IPS-18c (cell line): ENCODE data around the gene RALGDS.
"Not testable (repeated sequence)": the region's sequence is repeated elsewhere in the genome, so short reads cannot be mapped to it uniquely, and the experiment has no call there.

Source experiments
- H3K4me3 ChIP-seq: 2 replicates; pipeline ENCODE4 v1.7.0; 2013; ENCODE audit warnings: low read depth, mild to moderate bottlenecking, low read length, moderate library complexity; ENCODE audit not compliant: insufficient read depth
- H3K9me3 ChIP-seq: one replicate; pipeline ENCODE4 v1.6.1; 2013; ENCODE audit warnings: mild to moderate bottlenecking, low read length, moderate library complexity; ENCODE audit not compliant: control insufficient read depth, insufficient read depth

The RALGDS gene

DNA sequence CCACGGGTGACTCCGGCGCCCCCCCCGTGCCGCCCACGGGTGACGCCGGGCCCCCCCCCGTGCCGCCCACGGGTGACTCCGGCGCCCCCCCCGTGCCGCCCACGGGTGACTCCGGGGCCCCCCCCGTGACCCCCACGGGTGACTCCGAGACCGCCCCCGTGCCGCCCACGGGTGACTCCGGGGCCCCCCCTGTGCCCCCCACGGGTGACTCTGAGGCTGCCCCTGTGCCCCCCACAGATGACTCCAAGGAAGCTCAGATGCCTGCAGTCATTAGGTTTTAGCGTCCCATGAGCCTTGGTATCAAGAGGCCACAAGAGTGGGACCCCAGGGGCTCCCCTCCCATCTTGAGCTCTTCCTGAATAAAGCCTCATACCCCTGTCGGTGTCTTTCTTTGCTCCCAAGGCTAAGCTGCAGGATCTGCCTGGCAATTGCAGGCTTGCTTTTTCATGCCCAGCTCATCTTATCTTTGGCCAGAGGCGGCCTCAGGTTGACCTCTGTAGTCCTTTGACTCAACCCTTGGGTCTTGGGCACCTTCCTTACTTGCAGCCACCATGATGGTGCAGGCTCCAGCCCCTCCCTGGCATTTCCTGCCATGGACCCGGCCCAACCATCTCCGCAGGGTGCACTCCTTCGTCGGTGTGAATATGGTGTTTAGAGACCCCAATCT, 49.4 kb downstream of the RALGDS start:
- no peak overlapping the region for H3K4me3 ChIP-seq
- no peaks in the 10 kb centered on the region for H3K9me3 ChIP-seq

DNA sequence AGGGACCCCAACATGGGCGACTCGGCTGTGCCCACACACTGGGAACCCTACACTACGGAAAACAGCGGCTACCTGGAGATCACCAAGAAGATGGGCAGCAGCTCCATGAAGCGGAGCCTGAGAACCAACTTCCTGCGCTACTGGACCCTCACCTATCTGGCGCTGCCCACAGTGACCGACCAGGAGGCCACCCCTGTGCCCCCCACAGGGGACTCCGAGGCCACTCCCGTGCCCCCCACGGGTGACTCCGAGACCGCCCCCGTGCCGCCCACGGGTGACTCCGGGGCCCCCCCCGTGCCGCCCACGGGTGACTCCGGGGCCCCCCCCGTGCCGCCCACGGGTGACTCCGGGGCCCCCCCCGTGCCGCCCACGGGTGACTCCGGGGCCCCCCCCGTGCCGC, 50.1 kb downstream of the RALGDS start:
- not testable (repeated sequence) for H3K4me3 ChIP-seq, H3K9me3 ChIP-seq

DNA sequence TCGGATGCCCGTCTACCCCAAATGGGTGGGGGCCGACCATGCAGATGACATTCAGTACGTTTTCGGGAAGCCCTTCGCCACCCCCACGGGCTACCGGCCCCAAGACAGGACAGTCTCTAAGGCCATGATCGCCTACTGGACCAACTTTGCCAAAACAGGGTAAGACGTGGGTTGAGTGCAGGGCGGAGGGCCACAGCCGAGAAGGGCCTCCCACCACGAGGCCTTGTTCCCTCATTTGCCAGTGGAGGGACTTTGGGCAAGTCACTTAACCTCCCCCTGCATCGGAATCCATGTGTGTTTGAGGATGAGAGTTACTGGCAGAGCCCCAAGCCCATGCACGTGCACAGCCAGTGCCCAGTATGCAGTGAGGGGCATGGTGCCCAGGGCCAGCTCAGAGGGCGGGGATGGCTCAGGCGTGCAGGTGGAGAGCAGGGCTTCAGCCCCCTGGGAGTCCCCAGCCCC, 50.5 kb downstream of the RALGDS start:
- H3K9me3 ChIP-seq, H3K4me3 ChIP-seq: not testable (repeated sequence)

DNA sequence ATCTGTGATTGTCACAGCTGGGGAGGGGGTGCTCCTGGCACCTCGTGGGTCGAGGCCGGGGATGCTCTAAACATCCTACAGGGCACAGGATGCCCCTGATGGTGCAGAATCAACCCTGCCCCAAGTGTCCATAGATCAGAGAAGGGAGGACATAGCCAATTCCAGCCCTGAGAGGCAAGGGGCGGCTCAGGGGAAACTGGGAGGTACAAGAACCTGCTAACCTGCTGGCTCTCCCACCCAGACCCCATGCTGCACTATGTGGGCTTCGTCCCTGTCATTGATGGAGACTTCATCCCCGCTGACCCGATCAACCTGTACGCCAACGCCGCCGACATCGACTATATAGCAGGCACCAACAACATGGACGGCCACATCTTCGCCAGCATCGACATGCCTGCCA, 52.6 kb downstream of the RALGDS start:
- H3K9me3 ChIP-seq, H3K4me3 ChIP-seq: not testable (repeated sequence)

DNA sequence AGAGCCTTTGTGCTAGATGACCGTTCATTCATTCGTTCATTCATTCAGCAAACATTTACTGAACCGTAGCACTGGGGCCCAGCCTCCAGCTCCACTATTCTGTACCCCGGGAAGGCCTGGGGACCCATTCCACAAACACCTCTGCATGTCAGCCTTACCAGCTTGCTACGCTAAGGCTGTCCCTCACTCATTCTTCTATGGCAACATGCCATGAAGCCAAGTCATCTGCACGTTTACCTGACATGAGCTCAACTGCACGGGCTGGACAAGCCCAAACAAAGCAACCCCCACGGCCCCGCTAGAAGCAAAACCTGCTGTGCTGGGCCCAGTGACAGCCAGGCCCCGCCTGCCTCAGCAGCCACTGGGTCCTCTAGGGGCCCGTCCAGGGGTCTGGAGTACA, 53.2 kb downstream of the RALGDS start:
- H3K4me3 ChIP-seq = no peak overlapping the region
- H3K9me3 ChIP-seq = no peaks in the 10 kb centered on the region

DNA sequence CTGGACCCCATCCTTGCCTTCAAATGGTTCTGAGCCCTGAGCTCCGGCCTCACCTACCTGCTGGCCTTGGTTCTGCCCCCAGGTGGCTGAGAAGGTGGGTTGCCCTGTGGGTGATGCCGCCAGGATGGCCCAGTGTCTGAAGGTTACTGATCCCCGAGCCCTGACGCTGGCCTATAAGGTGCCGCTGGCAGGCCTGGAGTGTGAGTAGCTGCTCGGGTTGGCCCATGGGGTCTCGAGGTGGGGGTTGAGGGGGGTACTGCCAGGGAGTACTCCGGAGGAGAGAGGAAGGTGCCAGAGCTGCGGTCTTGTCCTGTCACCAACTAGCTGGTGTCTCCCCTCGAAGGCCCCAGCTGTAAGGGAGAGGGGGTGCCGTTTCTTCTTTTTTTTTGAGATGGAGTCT, 54.0 kb downstream of the RALGDS start:
- no peak overlapping the region for H3K4me3 ChIP-seq
- H3K9me3 ChIP-seq = no peaks in the 10 kb centered on the region

DNA sequence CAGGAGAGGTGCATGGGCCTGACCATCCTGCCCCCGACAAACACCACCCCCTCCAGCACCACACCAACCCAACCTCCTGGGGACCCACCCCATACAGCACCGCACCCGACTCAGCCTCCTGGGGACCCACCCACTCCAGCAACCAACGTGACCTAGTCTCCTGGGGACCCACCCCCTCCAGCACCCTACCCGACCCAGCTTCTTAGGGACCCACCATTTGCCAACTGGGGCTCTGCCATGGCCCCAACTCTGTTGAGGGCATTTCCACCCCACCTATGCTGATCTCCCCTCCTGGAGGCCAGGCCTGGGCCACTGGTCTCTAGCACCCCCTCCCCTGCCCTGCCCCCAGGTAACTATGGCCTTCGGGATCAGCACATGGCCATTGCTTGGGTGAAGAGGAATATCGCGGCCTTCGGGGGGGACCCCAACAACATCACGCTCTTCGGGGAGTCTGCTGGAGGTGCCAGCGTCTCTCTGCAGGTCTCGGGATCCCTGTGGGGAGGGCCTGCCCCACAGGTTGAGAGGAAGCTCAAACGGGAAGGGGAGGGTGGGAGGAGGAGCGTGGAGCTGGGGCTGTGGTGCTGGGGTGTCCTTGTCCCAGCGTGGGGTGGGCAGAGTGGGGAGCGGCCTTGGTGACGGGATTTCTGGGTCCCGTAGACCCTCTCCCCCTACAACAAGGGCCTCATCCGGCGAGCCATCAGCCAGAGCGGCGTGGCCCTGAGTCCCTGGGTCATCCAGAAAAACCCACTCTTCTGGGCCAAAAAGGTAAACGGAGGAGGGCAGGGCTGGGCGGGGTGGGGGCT, 54.7 kb downstream of the RALGDS start:
- H3K4me3 ChIP-seq = no peak overlapping the region
- H3K9me3 ChIP-seq = no peaks in the 10 kb centered on the region

DNA sequence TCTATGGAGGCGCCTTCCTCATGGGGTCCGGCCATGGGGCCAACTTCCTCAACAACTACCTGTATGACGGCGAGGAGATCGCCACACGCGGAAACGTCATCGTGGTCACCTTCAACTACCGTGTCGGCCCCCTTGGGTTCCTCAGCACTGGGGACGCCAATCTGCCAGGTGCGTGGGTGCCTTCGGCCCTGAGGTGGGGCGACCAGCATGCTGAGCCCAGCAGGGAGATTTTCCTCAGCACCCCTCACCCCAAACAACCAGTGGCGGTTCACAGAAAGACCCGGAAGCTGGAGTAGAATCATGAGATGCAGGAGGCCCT, 56.0 kb downstream of the RALGDS start:
- no peak overlapping the region for H3K4me3 ChIP-seq
- no peaks in the 10 kb centered on the region for H3K9me3 ChIP-seq

DNA sequence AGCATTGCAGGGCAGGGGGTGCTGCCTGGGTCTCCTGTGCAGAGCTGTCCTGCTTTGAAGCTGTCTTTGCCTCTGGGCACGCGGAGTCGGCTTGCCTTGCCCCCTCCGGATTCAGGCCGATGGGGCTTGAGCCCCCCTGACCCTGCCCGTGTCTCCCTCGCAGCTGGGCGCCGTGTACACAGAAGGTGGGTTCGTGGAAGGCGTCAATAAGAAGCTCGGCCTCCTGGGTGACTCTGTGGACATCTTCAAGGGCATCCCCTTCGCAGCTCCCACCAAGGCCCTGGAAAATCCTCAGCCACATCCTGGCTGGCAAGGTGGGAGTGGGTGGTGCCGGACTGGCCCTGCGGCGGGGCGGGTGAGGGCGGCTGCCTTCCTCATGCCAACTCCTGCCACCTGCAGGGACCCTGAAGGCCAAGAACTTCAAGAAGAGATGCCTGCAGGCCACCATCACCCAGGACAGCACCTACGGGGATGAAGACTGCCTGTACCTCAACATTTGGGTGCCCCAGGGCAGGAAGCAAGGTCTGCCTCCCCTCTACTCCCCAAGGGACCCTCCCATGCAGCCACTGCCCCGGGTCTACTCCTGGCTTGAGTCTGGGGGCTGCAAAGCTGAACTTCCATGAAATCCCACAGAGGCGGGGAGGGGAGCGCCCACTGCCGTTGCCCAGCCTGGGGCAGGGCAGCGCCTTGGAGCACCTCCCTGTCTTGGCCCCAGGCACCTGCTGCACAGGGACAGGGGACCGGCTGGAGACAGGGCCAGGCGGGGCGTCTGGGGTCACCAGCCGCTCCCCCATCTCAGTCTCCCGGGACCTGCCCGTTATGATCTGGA, 56.6 kb downstream of the RALGDS start:
- H3K9me3 ChIP-seq = no peaks in the 10 kb centered on the region
- no peak overlapping the region for H3K4me3 ChIP-seq

DNA sequence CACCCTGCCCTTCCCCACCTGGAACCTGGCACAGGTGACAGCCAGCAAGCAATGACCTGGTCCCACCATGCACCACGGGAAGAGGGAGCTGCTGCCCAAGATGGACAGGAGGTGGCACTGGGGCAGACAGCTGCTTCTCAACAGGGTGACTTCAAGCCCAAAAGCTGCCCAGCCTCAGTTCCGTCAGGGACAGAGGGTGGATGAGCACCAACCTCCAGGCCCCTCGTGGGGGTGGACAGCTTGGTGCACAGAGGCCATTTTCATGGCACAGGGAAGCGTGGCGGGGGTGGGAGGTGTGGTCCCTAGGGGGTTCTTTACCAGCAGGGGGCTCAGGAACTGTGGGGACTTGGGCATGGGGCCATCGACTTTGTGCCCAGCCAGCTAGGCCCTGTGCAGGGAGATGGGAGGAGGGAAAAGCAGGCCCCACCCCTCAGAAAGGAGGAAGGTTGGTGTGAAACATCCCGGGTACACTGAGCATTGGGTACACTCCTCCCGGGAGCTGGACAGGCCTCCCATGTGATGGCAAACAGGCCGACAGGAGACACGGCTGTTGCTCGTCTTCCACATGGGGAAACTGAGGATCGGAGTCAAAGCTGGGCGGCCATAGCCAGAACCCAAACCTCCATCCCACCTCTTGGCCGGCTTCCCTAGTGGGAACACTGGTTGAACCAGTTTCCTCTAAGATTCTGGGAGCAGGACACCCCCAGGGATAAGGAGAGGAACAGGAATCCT, 57.4 kb downstream of the RALGDS start:
- Histone ChIP-seq H3K4me3 (no peak overlapping the region), H3K9me3 (no peaks in the 10 kb centered on the region)

DNA sequence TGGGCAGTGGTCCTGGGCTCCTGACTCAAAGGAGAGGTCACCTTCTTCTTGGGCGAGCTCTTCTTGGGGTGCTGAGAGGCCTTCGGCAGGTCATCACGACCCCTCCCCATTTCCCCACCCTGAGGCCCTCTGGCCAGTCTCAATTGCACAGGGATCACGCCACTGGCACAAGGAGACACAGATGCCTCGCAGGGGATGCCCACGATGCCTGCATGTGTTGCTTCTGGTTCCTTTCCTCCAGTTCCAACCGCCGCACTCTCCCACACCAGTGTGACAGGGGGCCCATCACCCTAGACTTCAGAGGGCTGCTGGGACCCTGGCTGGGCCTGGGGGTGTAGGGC, 57.9 kb downstream of the RALGDS start:
- no peaks in the 10 kb centered on the region for H3K9me3 ChIP-seq
- no peak overlapping the region for H3K4me3 ChIP-seq

DNA sequence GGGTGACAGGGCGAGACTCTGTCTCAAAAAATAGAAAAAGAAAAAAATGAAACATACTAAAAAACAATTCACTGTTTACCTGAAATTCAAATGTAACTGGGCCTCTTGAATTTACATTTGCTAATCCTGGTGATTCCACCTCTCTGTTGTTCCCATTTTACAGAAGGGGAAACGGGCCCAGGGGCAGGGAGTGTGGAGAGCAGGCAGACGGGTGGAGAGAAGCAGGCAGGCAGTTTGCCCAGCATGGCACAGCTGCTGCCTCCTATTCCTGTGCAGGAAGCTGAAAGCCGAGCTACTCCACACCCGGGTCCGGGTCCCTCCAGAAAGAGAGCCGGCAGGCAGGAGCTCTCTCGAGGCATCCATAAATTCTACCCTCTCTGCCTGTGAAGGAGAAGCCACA, 58.5 kb downstream of the RALGDS start:
- not testable (repeated sequence) for H3K4me3 ChIP-seq, H3K9me3 ChIP-seq

DNA sequence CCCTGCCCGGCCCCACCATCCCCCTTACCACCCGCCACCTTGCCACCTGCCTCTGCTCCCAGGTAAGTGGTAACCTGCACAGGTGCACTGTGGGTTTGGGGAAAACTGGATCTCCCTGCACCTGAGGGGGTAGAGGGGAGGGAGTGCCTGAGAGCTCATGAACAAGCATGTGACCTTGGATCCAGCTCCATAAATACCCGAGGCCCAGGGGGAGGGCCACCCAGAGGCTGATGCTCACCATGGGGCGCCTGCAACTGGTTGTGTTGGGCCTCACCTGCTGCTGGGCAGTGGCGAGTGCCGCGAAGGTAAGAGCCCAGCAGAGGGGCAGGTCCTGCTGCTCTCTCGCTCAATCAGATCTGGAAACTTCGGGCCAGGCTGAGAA, 59.3 kb downstream of the RALGDS start, which contains the start of gene CEL:
Gene CEL (plus strand): TSS at position 218 of the 382 bp plus-strand sequence. CDS start 22 bp downstream, at position 240.
- H3K4me3 ChIP-seq, H3K9me3 ChIP-seq: not testable (repeated sequence)

DNA sequence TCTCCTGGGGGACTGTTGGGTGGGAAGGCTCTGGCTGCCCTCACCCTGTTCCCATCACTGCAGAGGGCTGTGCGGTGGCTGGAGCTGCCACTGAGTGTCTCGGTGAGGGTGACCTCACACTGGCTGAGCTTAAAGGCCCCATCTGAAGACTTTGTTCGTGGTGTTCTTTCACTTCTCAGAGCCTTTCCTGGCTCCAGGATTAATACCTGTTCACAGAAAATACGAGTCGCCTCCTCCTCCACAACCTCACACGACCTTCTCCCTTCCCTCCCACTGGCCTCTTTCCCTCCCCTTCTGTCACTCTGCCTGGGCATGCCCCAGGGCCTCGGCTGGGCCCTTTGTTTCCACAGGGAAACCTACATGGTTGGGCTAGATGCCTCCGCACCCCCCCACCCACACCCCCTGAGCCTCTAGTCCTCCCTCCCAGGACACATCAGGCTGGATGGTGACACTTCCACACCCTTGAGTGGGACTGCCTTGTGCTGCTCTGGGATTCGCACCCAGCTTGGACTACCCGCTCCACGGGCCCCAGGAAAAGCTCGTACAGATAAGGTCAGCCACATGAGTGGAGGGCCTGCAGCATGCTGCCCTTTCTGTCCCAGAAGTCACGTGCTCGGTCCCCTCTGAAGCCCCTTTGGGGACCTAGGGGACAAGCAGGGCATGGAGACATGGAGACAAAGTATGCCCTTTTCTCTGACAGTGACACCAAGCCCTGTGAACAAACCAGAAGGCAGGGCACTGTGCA, 59.8 kb downstream of the RALGDS start:
- not testable (repeated sequence) for H3K9me3 ChIP-seq, H3K4me3 ChIP-seq

DNA sequence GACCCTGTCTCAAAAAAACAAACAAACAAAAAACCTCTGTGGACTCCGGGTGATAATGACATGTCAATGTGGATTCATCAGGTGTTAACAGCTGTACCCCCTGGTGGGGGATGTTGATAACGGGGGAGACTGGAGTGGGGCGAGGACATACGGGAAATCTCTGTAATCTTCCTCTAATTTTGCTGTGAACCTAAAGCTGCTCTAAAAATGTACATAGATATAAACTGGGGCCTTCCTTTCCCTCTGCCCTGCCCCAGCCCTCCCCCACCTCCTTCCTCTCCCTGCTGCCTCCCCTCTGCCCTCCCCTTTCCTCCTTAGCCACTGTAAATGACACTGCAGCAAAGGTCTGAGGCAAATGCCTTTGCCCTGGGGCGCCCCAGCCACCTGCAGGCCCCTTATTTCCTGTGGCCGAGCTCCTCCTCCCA, 60.6 kb downstream of the RALGDS start:
- Histone ChIP-seq H3K4me3 (no peak overlapping the region), H3K9me3 (no peaks in the 10 kb centered on the region)

DNA sequence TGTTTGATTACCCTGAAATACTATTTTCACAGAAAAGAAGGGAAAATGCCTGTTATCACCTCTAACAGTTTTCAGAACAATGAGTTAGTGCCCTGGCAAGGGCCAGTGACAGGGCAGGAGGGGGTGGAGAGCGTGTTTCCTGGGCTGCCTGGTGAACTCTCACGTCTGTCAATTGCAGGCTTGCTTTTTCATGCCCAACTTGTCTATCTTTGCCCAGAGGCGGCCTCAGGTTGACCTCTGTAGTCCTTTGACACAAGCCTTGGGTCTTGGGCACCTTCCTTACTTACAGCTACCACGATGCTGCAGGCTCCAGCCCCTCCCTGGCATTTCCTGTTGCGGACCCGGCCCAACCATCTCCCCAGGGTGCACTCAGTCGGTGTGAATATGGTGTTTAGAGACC, 61.4 kb downstream of the RALGDS start:
- Histone ChIP-seq H3K4me3 (no peak overlapping the region; the same call in 1 of the 2 replicates), H3K9me3 (no peaks in the 10 kb centered on the region)
